ENCODE data around the gene POLL. TPM values are rescaled to one million over a fixed set of nuclear protein-coding genes. Genes with fewer than 3 reads are reported as not detected.

POLL gene
- total RNA-seq, 1 experiment from 2014 or later = 46.2 TPM

Small RNA genes within 50 kb of the gene (microRNA-seq; reads per million reads assigned to microRNA genes)
- not detected for gene MIR3158-1 (ENCODE audit: borderline number of aligned reads)
- not detected for gene MIR3158-2 (ENCODE audit: borderline number of aligned reads)

Other genes with a start within 250 kb of the POLL start
- 20.6 to 22.4 TPM (median 22.2 TPM) in 3 replicates for gene BTRC, start 234.1 kb downstream of the POLL start, total RNA-seq (2021)
- 21.8 to 23.8 TPM (median 22.0 TPM) in 3 replicates for gene DPCD, start 64 bp upstream of the POLL start, total RNA-seq (2021)
- 45.3 to 47.9 TPM (median 46.3 TPM) in 3 replicates for gene FBXW4, start 106.9 kb upstream of the POLL start, total RNA-seq (2021)
- gene FGF8, start 187.9 kb upstream of the POLL start, total RNA-seq (2021) = 14.0 to 28.9 TPM (median 16.4 TPM) in 3 replicates
- gene NPM3, start 195.2 kb upstream of the POLL start, total RNA-seq (2021) = 223 to 260 TPM (median 229 TPM) in 3 replicates
- 110 to 111 TPM (median 110 TPM) in 3 replicates for gene OGA, start 230.2 kb upstream of the POLL start, total RNA-seq (2021)

Measured in WTC11 (cell line).